GM21576 (cell line): ENCODE measurements around the gene APBB2.
A peak's percentile ranks its signal among the peaks of the same experiment; 100 is the strongest.
"Not testable (repeated sequence)": the region's sequence is repeated elsewhere in the genome, so short reads cannot be mapped to it uniquely, and the experiment has no call there.

Experiments used
- ATAC-seq: cut with Tn5 transposase; IDR thresholded peaks from one replicate; pipeline ENCODE4 v1.9.1; 2021; ENCODE audit warnings: mild to moderate bottlenecking, moderate library complexity; ENCODE audit not compliant: unreplicated experiment

APBB2 gene

GRCh38 chr4:40916880-40917279 is 297.5 kb downstream of the APBB2 start:
- ATAC-seq: peak; percentile 58

- no peak for ATAC-seq
These were observed 298.2 kb downstream of the APBB2 start for GRCh38 chr4:40916218-40916555.

- ATAC-seq: no peak
These were observed 298.8 kb downstream of the APBB2 start for GRCh38 chr4:40915318-40916217.

DNA sequence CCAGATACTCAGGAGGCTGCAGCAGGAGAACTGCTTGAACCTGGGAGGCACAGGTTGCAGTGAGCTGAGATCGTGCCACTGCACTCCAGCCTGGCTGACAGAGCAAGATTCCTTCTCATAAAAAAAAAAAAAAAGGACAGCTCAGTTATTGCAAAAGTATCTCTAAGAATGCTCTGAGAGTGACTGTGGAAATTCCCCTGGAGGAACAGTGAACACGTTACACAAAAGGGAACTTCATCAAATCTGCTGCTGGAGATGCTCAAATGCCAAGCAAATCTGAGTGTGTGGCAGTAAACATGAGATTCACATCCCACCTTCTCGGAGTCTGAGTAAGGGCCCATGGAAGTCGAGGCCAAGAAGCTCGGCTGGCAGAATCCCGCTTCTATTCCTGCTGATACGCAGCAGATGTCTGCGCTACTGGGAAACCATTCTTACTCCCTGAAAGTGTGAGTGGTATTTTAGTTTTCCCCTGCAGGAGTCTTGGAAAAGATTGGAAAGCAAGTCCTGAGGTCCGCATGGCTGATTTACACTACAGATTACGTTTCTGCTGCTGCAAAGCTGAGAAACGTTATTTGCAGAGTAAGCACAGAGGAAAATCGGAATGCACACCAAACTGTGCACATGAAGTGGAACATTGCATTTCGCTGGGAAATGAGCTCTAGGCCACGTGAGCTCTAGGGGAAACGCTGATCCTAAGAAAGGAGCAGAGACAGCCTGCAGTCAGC is 301.7 kb downstream of the APBB2 start:
- ATAC-seq: no peak

DNA sequence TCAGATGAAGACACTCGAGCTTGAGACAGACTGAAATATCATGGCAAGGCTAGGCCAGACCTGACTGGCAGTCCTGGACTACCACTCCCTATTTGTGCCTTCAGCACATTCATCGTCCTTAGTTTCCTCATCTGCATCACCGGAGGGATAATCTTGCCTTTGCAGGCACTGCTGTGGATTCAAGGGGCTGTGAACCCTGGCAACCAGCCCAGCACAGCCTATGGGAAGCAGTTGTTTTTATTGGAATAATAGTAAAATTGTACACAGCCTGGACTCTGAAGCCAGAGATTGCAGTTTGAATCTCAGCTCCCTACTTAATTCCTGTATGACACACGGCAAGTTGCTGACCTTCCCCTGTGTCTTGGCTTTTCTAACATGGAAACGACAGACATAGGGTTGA is 303.6 kb downstream of the APBB2 start:
- ATAC-seq: no peak

DNA sequence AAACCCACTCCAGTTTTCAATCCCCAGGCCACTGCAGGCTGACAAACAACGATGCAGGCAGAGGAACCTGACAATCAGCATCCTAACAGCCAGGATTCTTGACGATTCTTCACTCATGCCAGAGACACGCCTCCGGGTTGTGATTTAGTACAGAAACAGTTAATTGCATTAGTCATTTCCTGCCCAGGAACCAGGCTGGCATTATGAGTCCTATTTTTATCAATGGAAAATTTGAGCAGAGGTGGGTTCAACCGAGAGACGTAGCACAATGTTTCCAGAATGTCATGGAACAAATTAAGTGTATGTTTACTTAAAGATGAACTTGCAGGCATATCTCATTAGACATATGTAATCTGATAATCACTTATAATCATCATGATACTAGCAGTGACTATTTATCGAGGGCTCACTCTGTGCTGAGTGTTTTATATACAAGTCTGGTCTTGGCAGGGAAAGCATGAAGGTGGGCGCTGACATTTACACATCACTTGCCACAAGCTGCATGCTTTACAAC is 304.9 kb downstream of the APBB2 start:
- ATAC-seq: no peak

GRCh38 chr4:40908702-40909362 is 305.5 kb downstream of the APBB2 start:
- ATAC-seq: peak; percentile 96

DNA sequence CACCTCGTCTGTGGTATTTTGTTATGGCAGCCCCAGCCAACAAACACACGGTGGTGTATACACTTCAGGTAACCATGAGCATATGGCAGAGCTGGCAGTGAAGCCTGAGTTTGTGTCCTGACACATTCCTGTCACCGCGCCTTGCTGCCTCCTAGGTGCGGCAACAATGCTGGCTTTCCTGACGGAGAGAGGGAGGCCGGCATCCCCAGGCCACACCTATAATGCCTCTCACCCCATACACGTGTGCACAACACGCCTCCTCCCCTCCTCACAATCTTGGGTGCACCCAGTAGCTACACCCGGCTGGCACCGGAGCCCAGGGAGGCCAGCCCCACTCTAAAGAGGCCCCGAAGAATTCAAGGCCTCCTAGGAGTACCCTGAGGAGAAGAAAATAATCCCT is 306.0 kb downstream of the APBB2 start:
- ATAC-seq: no peak

GRCh38 chr4:40905414-40905813 is 308.9 kb downstream of the APBB2 start:
- no peak for ATAC-seq

- ATAC-seq: not testable (repeated sequence)
These were observed 313.8 kb downstream of the APBB2 start for GRCh38 chr4:40900531-40900930.

DNA sequence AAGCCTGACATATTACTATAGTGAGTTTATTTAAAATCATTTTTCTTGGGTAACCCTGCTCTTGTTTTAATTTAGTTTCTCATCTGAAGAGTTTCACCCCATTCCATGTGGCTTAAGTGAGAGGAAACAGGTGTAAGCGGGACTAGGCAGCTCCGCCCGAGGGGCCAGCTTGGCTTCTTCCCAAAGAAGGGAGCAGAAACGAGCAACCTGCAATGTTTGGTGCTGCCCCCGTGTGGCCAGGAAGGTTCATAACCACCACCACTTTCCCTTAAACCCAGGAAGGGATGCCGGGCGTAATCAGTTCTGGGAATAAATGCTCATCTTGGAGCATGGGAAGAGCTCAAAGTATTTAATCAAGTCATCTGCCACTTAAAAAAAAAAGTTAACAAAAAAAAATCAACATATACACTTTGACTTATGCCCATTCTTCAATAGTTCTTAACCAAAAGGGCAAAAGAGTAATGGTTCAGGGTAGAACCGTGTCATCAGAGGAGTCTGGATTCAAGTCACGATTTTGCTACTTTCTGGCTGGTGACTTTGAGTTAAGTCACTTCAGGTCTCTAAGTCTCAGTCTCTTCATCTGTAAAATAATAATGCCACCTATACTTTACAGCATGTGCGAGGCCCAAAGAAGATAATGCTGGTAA is 316.7 kb downstream of the APBB2 start:
- ATAC-seq: peak; percentile 71

- no peak for ATAC-seq
These were observed 323.6 kb downstream of the APBB2 start for GRCh38 chr4:40890764-40891163.

DNA sequence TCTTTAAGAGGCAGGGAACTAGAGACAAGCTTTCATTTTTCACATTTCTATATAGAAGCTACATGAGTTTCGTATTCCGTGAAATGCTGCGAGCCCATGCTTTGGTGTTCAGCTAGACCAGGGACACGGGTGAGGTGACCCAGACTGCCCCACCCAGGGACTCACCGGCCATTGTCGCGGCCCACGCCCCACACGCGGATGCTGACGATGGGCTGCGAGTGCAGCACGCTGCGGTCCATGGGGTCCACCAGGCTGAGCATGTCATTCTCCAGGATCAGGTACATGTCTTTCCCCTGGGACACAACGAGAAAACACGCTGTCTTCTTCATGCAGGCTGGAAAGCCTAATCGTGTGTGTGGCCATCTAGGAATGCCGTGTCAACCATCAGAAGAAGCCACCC is 324.1 kb downstream of the APBB2 start:
- ATAC-seq: no peak

- no peak for ATAC-seq
These were observed 325.4 kb downstream of the APBB2 start for GRCh38 chr4:40888933-40889332.

DNA sequence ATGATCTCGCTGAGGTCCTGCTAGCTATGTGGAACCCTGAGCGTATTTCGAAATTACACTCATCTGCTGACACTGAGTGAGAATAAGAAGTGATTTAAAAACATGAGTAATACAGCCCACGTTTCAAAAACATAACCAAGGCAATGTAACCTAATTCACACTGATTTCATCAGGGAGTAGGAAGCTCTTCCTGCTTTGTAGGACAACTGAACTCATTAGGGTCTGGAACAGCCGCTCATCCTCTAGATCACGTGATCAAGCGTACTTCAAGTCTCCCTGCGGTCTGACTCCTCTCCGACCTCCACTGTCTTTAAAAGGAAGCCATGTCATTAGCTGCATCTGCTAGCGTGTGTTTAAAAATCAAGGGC is 326.6 kb downstream of the APBB2 start:
- ATAC-seq: no peak

DNA sequence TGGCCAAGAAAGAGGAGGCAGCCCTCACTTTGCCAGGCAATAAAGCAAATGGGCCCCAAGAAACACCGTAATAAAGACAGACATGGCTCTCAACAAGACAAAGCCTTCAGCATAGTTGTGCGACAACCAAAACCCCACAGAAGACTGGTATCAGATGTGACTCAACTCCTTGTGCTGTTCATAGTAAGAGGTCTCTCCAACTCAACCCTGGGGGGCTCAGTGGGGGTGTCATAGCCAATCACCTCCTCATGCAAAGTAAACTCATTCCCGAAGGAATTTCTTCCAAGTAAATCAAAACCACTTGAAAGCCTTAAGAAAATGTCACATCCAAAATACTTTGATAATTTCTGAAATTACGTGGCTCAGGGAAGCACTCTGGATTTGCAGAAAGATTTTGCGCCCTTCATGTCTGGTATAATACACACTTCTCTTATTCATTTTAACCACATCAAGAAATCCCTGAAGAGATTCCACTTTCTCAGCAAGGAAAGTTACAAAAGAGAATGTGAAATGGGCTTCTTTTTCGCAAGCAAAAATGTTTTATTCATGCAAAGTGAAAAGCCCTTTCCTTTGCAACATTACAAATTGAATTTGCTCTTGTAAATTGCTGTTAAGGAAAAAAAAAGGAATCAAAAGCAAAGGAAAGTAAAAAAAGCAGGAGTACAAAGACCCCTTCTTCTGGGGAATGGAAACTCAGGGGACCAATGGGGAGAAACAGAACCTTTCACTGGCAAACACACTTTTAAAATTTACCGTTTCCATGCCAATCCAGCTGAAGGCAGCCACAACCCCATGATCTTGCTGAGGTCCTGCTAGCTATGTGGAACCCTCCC is 327.2 kb downstream of the APBB2 start:
- no peak for ATAC-seq

- ATAC-seq: no peak
These were observed 332.5 kb downstream of the APBB2 start for GRCh38 chr4:40881851-40882250.

DNA sequence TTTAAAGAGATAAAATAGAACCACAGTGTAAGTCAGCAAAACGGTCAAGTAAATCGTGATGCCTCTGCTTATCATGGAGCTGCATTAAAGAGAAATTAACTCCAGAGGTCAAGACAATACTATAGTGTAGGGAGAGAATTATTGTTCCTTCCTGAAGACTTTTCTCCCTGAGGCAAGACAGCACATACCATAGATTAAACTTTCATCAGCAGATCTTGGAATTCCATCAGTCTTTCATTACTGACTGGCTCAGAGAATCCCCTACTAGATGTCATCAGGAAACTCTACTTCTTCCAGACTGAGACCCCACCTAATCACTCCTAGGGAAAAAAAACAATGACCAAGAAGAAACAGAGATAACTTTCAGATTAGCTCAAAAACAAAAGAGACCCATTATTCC is 333.2 kb downstream of the APBB2 start:
- ATAC-seq: no peak

GRCh38 chr4:40878548-40879055 is 335.7 kb downstream of the APBB2 start:
- ATAC-seq: no peak

GRCh38 chr4:40877081-40877480 is 337.3 kb downstream of the APBB2 start:
- no peak for ATAC-seq
